Adrenal gland (tissue), 12 donors: ENCODE results near the gene GSG1. TPM values are rescaled to one million over a fixed set of nuclear protein-coding genes. Genes with fewer than 3 reads are reported as not detected.

Experiments used
- DNase-seq, 7 donors: peaks; one replicate each; pipeline ENCODE4 v3.0.0-alpha.2; 2019 to 2020
- H3K27ac ChIP-seq, 5 donors: fragments of 200-600 bp; sonication (generic) in 4 of 5; 1 replicate in 3 of 5; 2 replicates in 2 of 5; pipeline versions ENCODE4 v1.5.1 to v1.8.0; 2016 to 2020; ENCODE audit warnings: mild to moderate bottlenecking in 1 of 5
- H3K27me3 ChIP-seq: fragments of 200-600 bp; 2 replicates; pipeline ENCODE4 v1.8.0; 2021
- H3K36me3 ChIP-seq, 2 donors: fragments of 200-600 bp; replicated peaks in 1 of 2; 1 replicate in 1 of 2; 2 replicates in 1 of 2; pipeline versions ENCODE4 v1.5.1 to v1.8.0; 2018 to 2022
- H3K4me1 ChIP-seq, 2 donors: fragments of 200-600 bp; replicated peaks in 1 of 2; 1 replicate in 1 of 2; 2 replicates in 1 of 2; pipeline versions ENCODE4 v1.5.1 to v1.8.0; 2018 to 2021
- H3K4me3 ChIP-seq, 4 donors: fragments of 200-600 bp; sonication (generic) in 3 of 4; one replicate each; pipeline ENCODE4 v1.5.1; 2016 to 2018
- H3K9me3 ChIP-seq, 3 donors: fragments of 200-600 bp; sonication (generic) in 1 of 3; replicated peaks in 1 of 3; 1 replicate in 2 of 3; 2 replicates in 1 of 3; pipeline versions ENCODE4 v1.5.1 to v1.8.0; 2016 to 2021
- POLR2A ChIP-seq, 2 donors: fragments of 450-650 bp; IDR thresholded peaks; one replicate each; pipeline ENCODE4 v1.6.1; 2017; ENCODE audit warnings: antibody characterized with exemption in 2 of 2, mild to moderate bottlenecking in 2 of 2, moderate library complexity in 1 of 2
- WGBS, 4 donors: extraction: QIAGEN DNeasy Blood & Tissue Kit in 2 of 4; methylation state at CpG; one replicate each; pipeline versions ENCODE4 v1.1.5 to v1.1.7; 2013 to 2017; 5-methylcytosine and 5-hydroxymethylcytosine counted together
- intact Hi-C, 2 donors: fragments of 100-400 bp; cut with DNase I; formaldehyde crosslinking; loops; one replicate each; pipeline versions ENCODE4 v1.14.1 to v1.15.0; 2022 to 2023
- polyA plus RNA-seq, 3 donors: library from polyadenylated mRNA; stranded (reverse); fragments of 200-250 nt in 2 of 3; fragments of 350-450 nt in 1 of 3; fragmentation: Illumina TruSeq in 1 of 3; extraction: RNeasy Lipid Tissue Mini Kit (QIAGEN cat#74804) in 1 of 3; gene quantifications; one replicate each; pipeline ENCODE4 v1.2.3, GENCODE V29; 2013 to 2014
- total RNA-seq, 9 donors: library from RNA; depleted of rRNA in 4 of 9; stranded (reverse); fragments of >200 nt in 4 of 9; fragments of 120-200 nt in 1 of 9; fragmentation: NEBNext Ultra II Directional in 1 of 9; extraction: Animal tissue kit (Norgen Biotek cat#: 25700) in 1 of 9; gene quantifications; one replicate each; pipeline versions ENCODE4 v1.1.0 to v1.2.4, GENCODE V29; 2013 to 2023
- TF ChIP-seq, protein P1 (sequence below), 6 experiments: fragments of 450-650 bp in 4 of 6; fragments of 200-600 bp in 2 of 6; sonication (generic) in 1 of 6; IDR thresholded peaks; 1 replicate in 5 of 6; 2 replicates in 1 of 6; pipeline versions ENCODE4 v1.5.1 to v1.8.0; 2016 to 2021; ENCODE audit warnings: antibody characterized with exemption in 6 of 6, mild to moderate bottlenecking in 2 of 6, moderate library complexity in 1 of 6
- donor health status: healthy with polysubstance abuse.
- donor health status: Bipolar disorder and iron deficiency.
- donor health status: DM: yes; HTN: yes; CAD: no.
- donor health status: DM: no; HTN: no; CAD: no.
- donor health status: DM: no; HTN: no; CAD: no.
- donor health status: DM: yes; HTN: yes; CAD: no.

The GSG1 gene
- total and polyA plus RNA-seq, 12 donors = not detected

DNA sequence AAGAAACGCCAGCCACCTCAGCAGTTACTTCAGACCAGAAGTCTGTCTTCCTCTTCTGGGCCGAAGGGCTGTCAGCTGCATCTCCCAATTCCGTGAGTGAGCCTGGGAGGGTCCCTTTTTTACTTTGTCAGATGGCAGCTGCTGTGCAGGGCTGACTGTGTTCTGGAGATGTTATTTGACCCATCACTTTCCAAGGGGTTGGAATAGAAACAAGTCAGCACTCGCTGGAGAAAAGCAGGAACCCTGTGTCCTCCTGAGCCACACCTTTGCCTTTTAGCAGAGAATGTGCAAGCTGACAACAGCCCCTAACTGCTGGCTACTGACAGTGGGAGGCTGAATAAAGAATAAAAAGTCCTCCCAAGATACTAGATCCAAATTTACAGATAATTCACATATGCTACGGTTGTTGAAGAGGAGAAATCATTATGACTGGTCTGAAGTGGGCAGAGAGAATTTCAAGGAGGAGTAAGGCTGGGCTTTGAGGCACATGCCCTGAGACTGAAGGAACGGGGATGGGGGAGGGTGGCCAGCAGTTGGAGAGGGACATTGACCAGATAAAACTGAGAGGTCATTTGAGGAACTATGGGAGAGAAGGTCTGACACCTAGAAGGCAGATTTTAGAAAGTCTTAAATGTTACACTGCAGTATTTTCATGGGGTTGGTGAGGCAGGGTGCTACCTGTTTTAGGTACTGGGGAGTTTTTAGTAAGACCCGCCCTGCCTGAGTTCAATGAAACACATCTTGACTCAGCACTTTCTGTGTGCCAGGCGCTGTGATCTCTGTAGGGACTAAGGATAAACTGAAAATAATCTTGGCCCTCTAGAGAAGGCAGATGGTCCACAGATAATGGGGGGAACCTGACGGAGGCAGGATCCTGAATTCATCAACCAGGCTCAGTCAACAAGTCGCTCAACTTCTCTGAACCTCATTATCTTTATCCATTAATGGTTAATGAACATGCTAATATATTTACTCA, 31.9 kb downstream of the GSG1 start:
- H3K4me1 ChIP-seq = no peaks in the 10 kb centered on the region
- DNase-seq = no peak
- WGBS, 4 donors = 84 to 88% (median 84%) methylated on average over 10 of the region's 10 CpGs
- no peak overlapping the region for H3K4me3 ChIP-seq
- no peaks in the 10 kb centered on the region for H3K36me3 ChIP-seq
- TF ChIP-seq POLR2A (IDR thresholded peaks at IDR 0.05) = no peak
- TF ChIP-seq, protein P1, sequence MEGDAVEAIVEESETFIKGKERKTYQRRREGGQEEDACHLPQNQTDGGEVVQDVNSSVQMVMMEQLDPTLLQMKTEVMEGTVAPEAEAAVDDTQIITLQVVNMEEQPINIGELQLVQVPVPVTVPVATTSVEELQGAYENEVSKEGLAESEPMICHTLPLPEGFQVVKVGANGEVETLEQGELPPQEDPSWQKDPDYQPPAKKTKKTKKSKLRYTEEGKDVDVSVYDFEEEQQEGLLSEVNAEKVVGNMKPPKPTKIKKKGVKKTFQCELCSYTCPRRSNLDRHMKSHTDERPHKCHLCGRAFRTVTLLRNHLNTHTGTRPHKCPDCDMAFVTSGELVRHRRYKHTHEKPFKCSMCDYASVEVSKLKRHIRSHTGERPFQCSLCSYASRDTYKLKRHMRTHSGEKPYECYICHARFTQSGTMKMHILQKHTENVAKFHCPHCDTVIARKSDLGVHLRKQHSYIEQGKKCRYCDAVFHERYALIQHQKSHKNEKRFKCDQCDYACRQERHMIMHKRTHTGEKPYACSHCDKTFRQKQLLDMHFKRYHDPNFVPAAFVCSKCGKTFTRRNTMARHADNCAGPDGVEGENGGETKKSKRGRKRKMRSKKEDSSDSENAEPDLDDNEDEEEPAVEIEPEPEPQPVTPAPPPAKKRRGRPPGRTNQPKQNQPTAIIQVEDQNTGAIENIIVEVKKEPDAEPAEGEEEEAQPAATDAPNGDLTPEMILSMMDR (IDR thresholded peaks at IDR 0.05) = no peak
- intact Hi-C loops = no loop called here
- no peaks in the 10 kb centered on the region for H3K9me3 ChIP-seq
- no peaks in the 10 kb centered on the region for H3K27me3 ChIP-seq
- no peak overlapping the region for H3K27ac ChIP-seq

DNA sequence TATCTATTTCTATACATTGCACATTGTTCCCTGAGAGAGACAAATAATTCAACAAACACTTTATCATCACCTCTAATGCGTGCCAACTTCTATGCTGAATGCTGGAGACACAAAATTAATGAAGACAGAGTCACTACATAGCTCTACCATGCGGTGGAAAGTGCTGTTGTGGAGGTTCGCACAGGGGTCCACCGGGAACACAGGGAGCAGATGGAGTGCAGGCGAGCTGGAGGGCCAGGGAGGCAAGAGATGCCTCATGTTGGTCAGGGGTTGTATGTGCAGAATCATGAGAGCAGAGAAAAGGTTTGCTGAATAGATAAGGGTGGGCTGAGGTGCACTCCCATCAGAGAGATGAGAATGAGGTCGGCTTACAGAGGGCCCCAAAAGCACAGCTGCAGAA, 34.1 kb downstream of the GSG1 start:
- Histone ChIP-seq H3K27me3 (no peaks in the 10 kb centered on the region), H3K9me3 (no peaks in the 10 kb centered on the region), H3K36me3 (no peaks in the 10 kb centered on the region), H3K4me3 (no peak overlapping the region), H3K27ac (no peak overlapping the region), H3K4me1 (no peaks in the 10 kb centered on the region)
- 83 to 93% (median 92%) methylated on average over 6 of the region's 6 CpGs for WGBS, 4 donors
- intact Hi-C loops = no loop called here
- TF ChIP-seq, protein P1 (IDR thresholded peaks at IDR 0.05) = no peak
- no peak for TF ChIP-seq POLR2A (IDR thresholded peaks at IDR 0.05)
- DNase-seq = no peak

DNA sequence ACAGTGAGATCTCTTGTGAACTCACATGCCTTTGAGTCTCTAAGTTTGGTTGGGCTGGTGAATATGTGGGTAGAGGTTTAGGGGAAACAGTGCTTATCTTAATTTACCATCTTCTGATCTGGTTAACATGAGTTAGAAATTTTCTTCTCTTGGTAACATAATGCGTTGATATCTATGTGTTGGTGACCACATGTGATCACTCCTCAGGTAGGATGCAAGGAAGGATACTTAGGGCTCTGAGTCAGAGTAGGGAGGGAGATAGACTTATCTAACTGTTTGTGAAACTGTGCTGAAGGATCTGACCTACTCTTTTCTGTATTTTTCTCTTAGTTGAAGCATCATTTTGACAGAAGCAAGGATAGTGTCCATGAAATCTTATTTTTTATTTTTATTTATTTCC, 36.1 kb downstream of the GSG1 start:
- no peaks in the 10 kb centered on the region for H3K36me3 ChIP-seq

DNA sequence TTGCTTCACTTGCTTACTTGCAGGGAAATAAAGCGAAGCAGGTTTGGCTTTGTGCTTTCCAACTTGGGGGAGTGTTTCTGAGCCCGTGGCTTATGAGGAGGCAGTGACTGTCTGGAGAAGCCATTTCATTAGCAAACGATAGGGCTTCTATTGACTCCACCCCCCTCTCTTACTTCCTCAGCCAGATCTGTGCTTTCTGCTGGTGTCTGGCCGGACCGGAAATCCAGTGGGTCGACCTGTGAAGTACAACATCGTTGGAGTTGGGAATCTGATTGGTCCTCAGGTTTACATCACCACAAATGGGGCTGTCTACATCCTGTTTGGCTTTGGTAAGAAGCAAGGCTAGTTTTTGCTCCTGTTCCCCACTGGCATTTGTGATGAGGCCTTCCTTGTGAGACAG, 37.0 kb downstream of the GSG1 start:
- 85 to 97% (median 91%) methylated on average over 4 to 7 of the region's 7 CpGs for WGBS, 4 donors
- Histone ChIP-seq H3K36me3 (peaks cover 0 to 2% of the 10 kb centered on the region in 2 donors), H3K27ac (no peak overlapping the region), H3K4me1 (no peaks in the 10 kb centered on the region), H3K27me3 (no peaks in the 10 kb centered on the region), H3K4me3 (no peak overlapping the region), H3K9me3 (no peaks in the 10 kb centered on the region)
- TF ChIP-seq POLR2A (IDR thresholded peaks at IDR 0.05) = no peak
- TF ChIP-seq, protein P1 (IDR thresholded peaks at IDR 0.05) = no peak
- no peak for DNase-seq
- intact Hi-C loops = no loop called here

More for the DNA sequence above, 36.1 kb downstream of the GSG1 start:
- no peak overlapping the region for H3K4me3 ChIP-seq
- TF ChIP-seq POLR2A (IDR thresholded peaks at IDR 0.05) = no peak
- TF ChIP-seq, protein P1 (IDR thresholded peaks at IDR 0.05) = no peak
- H3K27me3 ChIP-seq = no peaks in the 10 kb centered on the region
- H3K9me3 ChIP-seq = no peaks in the 10 kb centered on the region
- DNase-seq = no peak
- no peaks in the 10 kb centered on the region for H3K4me1 ChIP-seq
- WGBS, 4 donors = 91 to 94% (median 92%) methylated on average over 1 of the region's 1 CpG
- intact Hi-C loops = no loop called here
- H3K27ac ChIP-seq = no peak overlapping the region
